Astrocyte of the cerebellum (primary cell): ENCODE measurements around the gene GAD2.

Experiments
- DNase-seq: peaks from one replicate; pipeline ENCODE4 v3.0.0-alpha.2; 2011; ENCODE audit warnings: low read depth
- H3K4me3 ChIP-seq: 2 replicates; pipeline ENCODE4 v1.5.1; 2011; ENCODE audit warnings: mild to moderate bottlenecking, low read depth, low read length, moderate library complexity
- in situ Hi-C: cut with HindIII; loops from 2 replicates; pipeline ENCODE4 v1.10.0; 2017; ENCODE audit warnings: low sequenced_read_pairs
- TF ChIP-seq, protein P1 (sequence below): IDR thresholded peaks from 2 replicates; pipeline ENCODE4 v1.5.1; 2012; ENCODE audit warnings: low read length, low read depth, moderate library complexity, mild to moderate bottlenecking; ENCODE audit errors: missing control alignments

Gene GAD2

DNA sequence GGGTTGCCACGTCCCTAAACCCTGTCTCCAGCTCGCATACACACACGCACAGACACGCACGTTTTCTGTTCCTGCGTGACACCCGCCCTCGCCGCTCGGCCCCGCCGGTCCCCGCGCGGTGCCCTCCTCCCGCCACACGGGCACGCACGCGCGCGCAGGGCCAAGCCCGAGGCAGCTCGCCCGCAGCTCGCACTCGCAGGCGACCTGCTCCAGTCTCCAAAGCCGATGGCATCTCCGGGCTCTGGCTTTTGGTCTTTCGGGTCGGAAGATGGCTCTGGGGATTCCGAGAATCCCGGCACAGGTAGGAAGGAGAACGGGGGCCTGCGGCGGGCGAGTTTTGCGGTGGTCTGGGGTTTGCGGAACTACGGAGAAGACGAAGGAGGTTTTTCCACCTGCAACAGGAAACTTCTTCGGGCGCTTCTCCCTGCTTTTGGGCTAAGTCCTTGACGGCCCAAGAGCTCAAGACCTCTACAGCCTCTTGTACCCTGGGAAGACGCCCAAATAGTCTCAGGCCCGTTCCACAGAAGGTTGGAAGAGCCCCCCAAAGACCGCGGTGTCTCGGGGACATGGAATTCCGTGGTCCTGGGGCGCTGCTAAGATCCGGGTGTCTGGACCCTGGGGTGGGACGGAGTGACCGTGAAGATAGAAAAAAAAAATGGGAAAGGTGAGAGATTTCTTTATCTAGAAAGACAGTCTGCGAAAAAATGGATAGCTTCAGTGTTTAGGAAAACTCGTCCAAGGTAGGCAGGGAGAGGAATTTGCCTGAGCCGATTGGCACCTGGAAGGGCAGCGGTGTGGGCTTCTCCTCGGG lies at the start of gene GAD2:
Gene GAD2 (plus strand): TSS at position 190 of the 811 bp plus-strand sequence. CDS start 36 bp downstream, at position 226.
- in situ Hi-C loops = no loop called here
- no peak within 1 kb of the TSS for H3K4me3 ChIP-seq
- DNase-seq = no peak
- TF ChIP-seq, protein P1, sequence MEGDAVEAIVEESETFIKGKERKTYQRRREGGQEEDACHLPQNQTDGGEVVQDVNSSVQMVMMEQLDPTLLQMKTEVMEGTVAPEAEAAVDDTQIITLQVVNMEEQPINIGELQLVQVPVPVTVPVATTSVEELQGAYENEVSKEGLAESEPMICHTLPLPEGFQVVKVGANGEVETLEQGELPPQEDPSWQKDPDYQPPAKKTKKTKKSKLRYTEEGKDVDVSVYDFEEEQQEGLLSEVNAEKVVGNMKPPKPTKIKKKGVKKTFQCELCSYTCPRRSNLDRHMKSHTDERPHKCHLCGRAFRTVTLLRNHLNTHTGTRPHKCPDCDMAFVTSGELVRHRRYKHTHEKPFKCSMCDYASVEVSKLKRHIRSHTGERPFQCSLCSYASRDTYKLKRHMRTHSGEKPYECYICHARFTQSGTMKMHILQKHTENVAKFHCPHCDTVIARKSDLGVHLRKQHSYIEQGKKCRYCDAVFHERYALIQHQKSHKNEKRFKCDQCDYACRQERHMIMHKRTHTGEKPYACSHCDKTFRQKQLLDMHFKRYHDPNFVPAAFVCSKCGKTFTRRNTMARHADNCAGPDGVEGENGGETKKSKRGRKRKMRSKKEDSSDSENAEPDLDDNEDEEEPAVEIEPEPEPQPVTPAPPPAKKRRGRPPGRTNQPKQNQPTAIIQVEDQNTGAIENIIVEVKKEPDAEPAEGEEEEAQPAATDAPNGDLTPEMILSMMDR = no peak

DNA sequence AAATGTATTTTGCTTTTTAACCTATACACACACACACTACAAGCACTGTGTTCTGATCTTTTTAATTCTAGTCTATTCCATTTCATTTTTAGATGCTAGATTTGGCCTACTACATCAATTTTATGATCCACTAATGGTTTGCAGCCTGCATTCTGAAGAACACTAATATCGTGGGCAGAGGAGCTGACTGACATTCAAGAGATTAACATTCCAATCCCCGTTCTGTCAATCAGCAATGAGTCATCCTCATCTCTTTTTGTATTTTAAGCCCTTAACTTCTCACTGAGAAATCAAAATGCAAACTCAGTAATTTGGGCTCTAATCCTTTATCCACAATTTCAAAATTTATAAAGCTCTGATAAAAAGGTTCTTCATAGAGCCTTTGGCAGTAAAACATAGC lies 47.1 kb upstream of the GAD2 start:
- in situ Hi-C loops = no loop called here
- DNase-seq = no peak
- no peak overlapping the region for H3K4me3 ChIP-seq
- TF ChIP-seq, protein P1 = no peak

DNA sequence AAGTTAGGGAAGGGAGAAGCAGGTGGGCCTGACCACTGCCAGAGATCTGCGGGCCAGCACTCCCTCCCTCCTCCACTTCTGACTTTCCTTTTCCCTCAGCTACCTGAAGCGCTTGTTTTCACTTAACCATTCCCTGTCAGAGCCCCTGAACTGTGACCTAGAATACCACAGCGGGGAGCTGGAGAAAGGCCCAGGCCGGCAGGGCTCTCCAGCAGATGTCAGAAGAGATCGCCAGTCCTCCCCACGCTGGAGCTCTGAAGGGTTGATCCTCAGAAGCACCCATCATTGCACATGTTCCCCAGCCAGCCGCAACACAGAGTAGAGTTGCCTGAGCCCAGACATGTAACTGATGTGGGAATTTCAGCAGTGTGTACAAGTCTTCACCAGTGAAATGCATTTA lies 44.4 kb upstream of the GAD2 start:
- no peak for DNase-seq
- TF ChIP-seq, protein P1 = no peak
- H3K4me3 ChIP-seq = no peak overlapping the region
- in situ Hi-C loops = no loop called here

DNA sequence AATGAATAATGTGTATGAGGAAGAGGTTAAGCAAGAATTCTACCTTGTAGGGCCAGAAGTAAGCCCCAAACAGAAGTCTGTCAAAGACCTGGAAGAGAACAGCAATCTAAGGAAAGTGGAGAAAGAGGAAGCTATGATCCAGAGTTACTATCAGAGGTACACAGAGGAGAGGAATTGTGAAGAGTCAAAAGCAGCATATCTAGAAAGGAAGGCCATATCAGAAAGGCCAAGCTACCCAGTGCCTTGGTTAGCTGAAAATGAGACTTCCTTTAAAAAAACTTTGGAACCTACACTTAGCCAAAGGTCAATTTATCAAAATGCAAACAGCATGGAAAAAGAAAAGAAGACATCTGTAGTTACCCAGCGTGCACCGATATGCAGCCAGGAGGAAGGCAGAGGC lies 42.7 kb upstream of the GAD2 start:
- H3K4me3 ChIP-seq = no peak overlapping the region
- in situ Hi-C loops = no loop called here
- TF ChIP-seq, protein P1 = no peak
- DNase-seq = no peak

DNA sequence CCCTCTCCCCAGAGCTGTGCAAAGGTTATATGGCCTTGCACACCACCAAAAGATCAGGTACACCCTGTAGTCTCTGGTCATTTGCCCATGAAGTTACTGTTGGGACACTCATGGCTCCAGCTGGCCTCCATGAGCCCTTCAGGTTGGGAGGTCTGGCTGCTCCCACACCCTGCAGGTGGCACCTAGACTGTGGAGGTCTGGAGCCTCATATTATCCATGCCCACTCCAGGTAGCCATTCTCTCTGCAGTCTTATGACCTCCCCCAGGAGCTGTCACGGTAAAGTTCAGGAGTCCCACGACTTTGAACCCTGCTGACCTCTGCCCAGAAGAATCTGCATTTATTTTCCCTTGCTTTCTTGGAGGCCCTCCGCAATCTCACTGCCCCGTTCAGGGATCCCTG lies 39.2 kb upstream of the GAD2 start:
- H3K4me3 ChIP-seq = no peak overlapping the region
- TF ChIP-seq, protein P1 = no peak
- in situ Hi-C loops = no loop called here
- DNase-seq = no peak

GRCh38 chr10:26194275-26194674 lies 22.3 kb upstream of the GAD2 start:
- TF ChIP-seq, protein P1 = no peak
- H3K4me3 ChIP-seq = no peak overlapping the region
- DNase-seq = no peak
- in situ Hi-C loops = no loop called here
